ENCODE results near the gene ANKRD33B.

The ANKRD33B gene

DNA sequence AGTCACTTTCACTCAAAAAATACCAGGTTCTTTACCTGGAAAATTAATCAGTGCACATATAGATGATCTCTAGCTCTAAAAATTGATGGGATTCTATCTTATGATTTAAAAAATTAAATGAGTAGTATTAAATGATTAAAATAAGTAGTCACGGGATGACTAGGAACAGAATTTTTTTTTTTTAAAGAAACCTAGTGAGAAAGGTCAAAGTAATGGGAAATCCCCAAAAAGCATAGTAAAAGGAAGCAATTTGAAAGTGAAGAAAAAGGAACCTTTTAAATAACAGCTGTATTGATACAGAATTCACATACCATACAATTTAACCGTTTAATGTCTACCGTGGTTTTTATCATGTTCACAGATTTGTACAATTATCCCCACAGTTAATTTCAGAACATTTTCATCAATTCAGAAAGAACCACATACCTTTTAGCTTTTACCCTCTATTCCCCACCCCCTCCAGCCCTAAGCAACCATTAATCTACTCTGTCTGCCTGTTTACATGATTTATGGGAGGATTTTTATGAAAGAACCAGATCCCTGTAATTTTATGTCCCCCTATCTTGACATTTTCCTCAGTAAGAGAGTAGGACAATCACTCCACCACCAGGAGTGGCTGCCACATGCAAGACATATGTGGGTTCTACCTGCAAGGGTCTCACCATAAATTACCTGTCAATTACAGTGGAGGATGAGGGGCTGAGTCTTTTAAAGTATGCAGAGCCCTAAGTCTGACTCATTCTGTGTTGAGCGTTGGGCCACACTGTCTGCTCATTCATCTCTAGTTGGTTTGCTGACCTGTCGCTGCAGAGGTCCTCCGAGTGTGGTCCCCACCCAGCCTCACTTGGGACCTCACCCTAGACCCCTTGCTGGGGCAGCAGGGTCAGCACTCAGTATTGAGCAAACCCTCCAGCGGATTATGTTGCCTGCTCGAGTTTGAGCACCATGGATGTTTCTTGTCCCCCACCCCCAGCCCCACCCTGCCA lies 16.0 kb downstream of the ANKRD33B start:
- DNase-seq (ENCODE audit: low read depth in 3 of 3), result no peak

DNA sequence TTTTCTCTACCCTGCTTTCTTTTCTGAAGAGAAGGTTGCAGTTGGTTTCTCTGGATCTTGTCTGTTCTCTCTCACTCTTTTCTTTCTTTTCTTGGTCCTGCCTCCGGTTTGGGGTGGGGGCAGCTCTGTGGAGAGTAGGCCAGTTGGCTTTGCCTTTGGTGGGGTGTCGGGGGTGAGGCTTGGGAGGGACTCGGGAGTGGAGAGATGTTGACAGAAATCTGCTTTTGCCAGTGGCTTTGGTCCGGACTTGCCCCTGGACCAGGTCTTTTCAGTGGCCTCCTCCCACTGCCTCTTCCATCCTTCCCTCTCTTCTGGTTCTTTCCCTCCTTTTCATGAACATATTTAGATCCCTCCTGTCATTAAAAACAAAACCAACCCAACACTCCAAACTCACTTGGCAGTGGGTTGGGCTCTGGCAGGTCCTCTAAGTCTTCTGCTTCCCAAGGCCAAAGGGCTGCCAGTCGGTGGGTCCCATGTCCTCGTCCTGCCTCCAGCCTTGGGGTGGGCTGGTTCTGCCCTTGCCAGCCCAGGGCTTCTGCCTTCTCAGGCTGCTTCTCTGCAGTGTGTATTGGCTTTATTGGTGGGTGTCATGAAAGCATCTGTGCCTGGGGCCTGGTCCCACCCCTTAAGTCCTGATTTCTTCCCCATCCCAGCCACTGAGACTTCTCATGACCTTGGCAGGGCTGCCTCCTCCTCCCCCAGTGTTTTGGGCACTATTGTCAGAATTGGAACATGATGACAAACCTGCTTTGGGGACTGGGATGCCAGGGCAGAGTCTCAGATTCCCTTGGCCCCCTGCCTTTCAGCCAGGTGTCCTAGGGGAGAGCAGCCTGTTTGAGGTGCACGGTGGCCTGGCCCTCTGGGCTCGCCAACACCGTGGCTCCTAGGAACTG lies 16.9 kb downstream of the ANKRD33B start:
- DNase-seq (ENCODE audit: low read depth in 3 of 3), result no peak

DNA sequence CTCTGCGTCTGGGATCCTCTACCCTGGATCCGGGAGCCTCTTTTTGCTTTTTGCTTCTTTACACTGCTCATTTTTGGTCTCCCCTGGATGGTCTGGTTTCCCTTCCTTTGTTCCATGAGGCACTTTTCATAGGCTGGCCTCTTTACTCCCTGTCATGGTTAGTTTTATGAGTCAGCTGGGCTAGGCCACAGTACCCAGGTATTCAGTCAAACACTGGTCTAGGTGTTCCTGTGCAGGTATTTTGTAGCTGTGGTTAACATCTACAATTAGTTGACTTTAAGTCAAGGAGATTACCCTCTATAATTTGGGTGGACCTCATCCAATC lies 17.5 kb downstream of the ANKRD33B start:
- DNase-seq (ENCODE audit: low read depth in 3 of 3), result no peak

DNA sequence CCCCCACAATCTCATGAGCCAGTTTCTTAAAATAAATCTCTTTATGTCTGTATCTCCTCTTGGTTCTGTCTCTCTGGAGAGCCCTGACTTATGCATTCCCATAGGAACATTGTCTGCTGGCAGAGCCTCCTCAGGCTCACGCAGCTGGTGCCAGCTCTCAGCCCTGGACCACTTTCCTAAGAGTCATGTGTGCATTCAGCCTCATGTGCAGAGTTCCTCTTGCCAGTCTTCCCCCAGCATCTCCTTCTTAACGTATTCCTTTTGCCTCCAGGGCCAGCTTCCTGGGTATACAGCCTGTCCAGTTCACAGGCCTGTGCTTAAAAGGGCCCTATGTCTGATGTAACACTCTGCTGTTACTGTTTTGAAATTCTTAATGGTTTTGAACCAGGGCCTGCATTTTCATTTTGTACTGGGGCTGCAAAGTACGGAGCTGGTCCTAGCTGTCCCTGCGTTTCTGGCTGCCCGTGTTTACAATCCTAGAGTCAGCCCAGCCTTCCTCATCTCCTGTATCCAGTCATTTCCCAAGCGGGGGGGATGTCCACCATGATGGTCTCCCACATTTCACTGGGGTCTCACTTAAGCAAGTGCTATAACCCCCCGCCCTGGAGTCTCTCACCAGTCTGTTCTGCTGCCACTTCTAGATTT lies 18.1 kb downstream of the ANKRD33B start:
- no peak for DNase-seq (ENCODE audit: low read depth in 3 of 3)

GRCh38 chr5:10582512-10582897 lies 18.6 kb downstream of the ANKRD33B start:
- DNase-seq (ENCODE audit: low read depth in 3 of 3), result no peak

- DNase-seq (ENCODE audit: low read depth in 3 of 3), result no peak
Observed at GRCh38 chr5:10583663-10584572, 20.0 kb downstream of the ANKRD33B start.

GRCh38 chr5:10584714-10585517 lies 21.0 kb downstream of the ANKRD33B start:
- no peak for DNase-seq (ENCODE audit: low read depth in 3 of 3)

- DNase-seq (ENCODE audit: low read depth in 3 of 3), result no peak
Observed at GRCh38 chr5:10585518-10585915, 21.6 kb downstream of the ANKRD33B start.

DNA sequence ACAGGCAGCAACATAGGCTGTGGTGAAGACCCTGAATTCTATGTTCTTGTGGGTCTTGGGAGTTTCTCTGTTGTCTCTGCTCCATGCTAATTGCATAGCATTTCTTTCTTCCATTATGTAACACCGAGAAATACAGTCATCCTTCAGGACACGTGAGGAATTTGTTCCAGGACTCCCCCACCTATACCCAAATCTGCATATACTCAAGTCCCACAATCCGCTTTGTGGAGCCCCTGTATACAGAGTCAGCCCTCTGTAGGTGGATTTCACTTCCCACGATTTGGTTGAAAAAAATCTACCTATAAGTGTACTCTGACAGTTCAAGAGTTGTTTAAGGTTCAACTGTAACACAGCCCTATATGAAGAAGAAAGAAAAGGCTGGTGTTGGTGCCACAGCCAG lies 22.1 kb downstream of the ANKRD33B start:
- DNase-seq (ENCODE audit: low read depth in 3 of 3), result no peak

DNA sequence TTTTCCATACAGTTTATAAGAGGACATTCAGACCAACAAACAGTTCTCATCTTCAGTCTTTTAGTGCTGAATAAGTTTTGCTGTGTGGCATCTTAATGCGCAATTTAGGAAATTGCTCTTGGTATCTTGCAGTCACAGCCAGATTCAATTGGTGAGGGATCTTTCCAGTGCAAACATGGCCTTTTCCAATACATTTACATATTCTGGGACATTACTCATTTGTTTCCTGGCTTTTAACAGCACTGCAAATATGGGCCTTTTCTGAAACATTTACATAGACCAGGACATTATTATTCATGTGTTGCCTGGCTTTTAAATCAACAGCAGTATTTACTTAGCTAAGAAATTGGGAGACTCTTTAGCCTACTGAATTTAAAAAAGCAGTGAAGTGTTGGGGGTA lies 22.7 kb downstream of the ANKRD33B start:
- DNase-seq (ENCODE audit: low read depth in 3 of 3), result no peak

GRCh38 chr5:10588109-10588775 lies 24.4 kb downstream of the ANKRD33B start:
- no peak for DNase-seq (ENCODE audit: low read depth in 3 of 3)

- DNase-seq (ENCODE audit: low read depth in 3 of 3), result no peak
Observed at GRCh38 chr5:10588779-10589447, 25.0 kb downstream of the ANKRD33B start.

GRCh38 chr5:10590226-10590999 lies 26.5 kb downstream of the ANKRD33B start:
- no peak for DNase-seq (ENCODE audit: low read depth in 3 of 3)

GRCh38 chr5:10591159-10591558 lies 27.3 kb downstream of the ANKRD33B start:
- DNase-seq (ENCODE audit: low read depth in 3 of 3), result no peak

DNA sequence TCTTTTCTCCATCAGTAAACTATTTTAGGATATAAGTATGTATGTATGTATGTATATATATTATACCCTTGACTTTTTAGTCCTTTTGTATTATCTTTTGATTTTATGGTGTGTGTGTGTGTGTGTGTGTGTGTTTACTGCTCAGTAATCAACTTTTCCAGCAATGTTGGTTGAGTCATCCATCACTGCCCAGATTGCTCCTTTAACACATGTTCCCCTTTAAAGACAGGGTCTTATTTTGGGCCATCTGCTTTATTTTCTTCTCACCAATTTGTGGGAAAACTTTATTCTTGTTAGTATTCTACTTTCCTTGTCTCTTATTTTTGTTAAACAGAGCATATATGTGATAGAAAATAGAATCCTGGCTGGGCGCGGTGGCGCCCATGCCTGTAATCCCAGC lies 28.1 kb downstream of the ANKRD33B start:
- DNase-seq (ENCODE audit: low read depth in 3 of 3), result no peak

DNA sequence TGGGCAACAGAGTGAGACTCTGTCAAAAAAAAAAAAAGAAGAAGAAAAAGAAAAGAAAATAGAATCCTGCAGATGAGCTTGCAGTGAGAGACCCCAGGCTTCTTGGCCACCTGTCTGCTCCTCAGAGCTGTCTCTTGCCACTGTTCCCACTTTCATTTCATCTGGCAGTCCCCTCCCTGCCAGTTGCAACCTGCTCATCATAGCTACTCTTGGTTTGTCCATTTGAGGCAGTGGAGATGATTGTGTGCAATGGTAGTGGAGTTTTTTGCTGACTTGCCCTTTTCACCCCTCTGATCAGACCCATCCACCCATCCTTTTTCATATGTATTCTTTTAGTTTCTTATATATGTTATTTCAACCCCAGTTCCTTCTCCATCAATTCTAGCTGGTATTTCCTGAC lies 28.7 kb downstream of the ANKRD33B start:
- DNase-seq (ENCODE audit: low read depth in 3 of 3), result no peak

GRCh38 chr5:10593531-10594181 lies 29.8 kb downstream of the ANKRD33B start:
- DNase-seq (ENCODE audit: low read depth in 3 of 3), result no peak
